GM21529 (cell line): ENCODE data around the gene CRYM.
"Not testable (repeated sequence)": the region's sequence is repeated elsewhere in the genome, so short reads cannot be mapped to it uniquely, and the experiment has no call there.

Experiments
- ATAC-seq: cut with Tn5 transposase; IDR thresholded peaks from one replicate; pipeline ENCODE4 v1.9.1; 2021; ENCODE audit not compliant: unreplicated experiment

The CRYM gene

GRCh38 chr16:21281698-21282389, 3.8 kb upstream of the CRYM start:
- no peak for ATAC-seq

GRCh38 chr16:21279501-21279900, 1.4 kb upstream of the CRYM start:
- no peak for ATAC-seq

- no peak for ATAC-seq
These were observed 804 bp downstream of the CRYM start for GRCh38 chr16:21277045-21277926.

- ATAC-seq, result no peak
These were observed 2.0 kb downstream of the CRYM start for GRCh38 chr16:21276090-21276489.

- ATAC-seq, result no peak
These were observed 2.6 kb downstream of the CRYM start for GRCh38 chr16:21275529-21275928.

- peak; percentile 48 for ATAC-seq
These were observed 3.8 kb downstream of the CRYM start for GRCh38 chr16:21274172-21274726.

- ATAC-seq, result not testable (repeated sequence)
These were observed 5.3 kb downstream of the CRYM start for GRCh38 chr16:21272763-21273162.

- ATAC-seq, result no peak
These were observed 5.8 kb downstream of the CRYM start for GRCh38 chr16:21272253-21272652.

- ATAC-seq, result no peak
These were observed 9.9 kb downstream of the CRYM start for GRCh38 chr16:21268236-21268635.

- no peak for ATAC-seq
These were observed 10.8 kb downstream of the CRYM start for GRCh38 chr16:21267298-21267697.

GRCh38 chr16:21265104-21265837, 12.8 kb downstream of the CRYM start:
- ATAC-seq, result no peak

- no peak for ATAC-seq
These were observed 13.5 kb downstream of the CRYM start for GRCh38 chr16:21264571-21265036.

- ATAC-seq, result peak; percentile 74
These were observed 14.2 kb downstream of the CRYM start for GRCh38 chr16:21263640-21264570.

GRCh38 chr16:21262779-21263639, 15.1 kb downstream of the CRYM start:
- no peak for ATAC-seq

- ATAC-seq, result no peak
These were observed 17.0 kb downstream of the CRYM start for GRCh38 chr16:21260870-21261791.

GRCh38 chr16:21257284-21257683, 20.8 kb downstream of the CRYM start:
- no peak for ATAC-seq

- no peak for ATAC-seq
These were observed 21.5 kb downstream of the CRYM start for GRCh38 chr16:21256636-21257035.

GRCh38 chr16:21253470-21253869, 24.6 kb downstream of the CRYM start:
- no peak for ATAC-seq
